Effector memory CD4-positive, alpha-beta T cell (primary cell): ENCODE data around the gene ADAMTSL3.

ENCODE experiments used
- DNase-seq, 3 donors: peaks; one replicate each; pipeline ENCODE4 v3.0.0-alpha.2; 2020
- H3K27ac ChIP-seq: 2 replicates; pipeline ENCODE4 v1.7.0; 2013; ENCODE audit warnings: mild to moderate bottlenecking, low read length, moderate library complexity; ENCODE audit not compliant: insufficient read depth, poor library complexity, severe bottlenecking
- H3K27me3 ChIP-seq: replicated peaks from 2 replicates; pipeline ENCODE4 v1.7.0; 2013; ENCODE audit warnings: mild to moderate bottlenecking, low read length; ENCODE audit not compliant: insufficient read depth, control insufficient read depth, poor library complexity, severe bottlenecking
- H3K36me3 ChIP-seq: 2 replicates; pipeline ENCODE4 v1.7.0; 2013; ENCODE audit warnings: mild to moderate bottlenecking, low read length, moderate library complexity; ENCODE audit not compliant: control insufficient read depth, insufficient read depth
- H3K4me1 ChIP-seq: 2 replicates; pipeline ENCODE4 v1.7.0; 2013; ENCODE audit warnings: low read length, mild to moderate bottlenecking; ENCODE audit not compliant: control insufficient read depth, insufficient read depth, poor library complexity, severe bottlenecking
- H3K4me3 ChIP-seq: 2 replicates; pipeline ENCODE4 v1.7.0; 2013; ENCODE audit warnings: low read length, low read depth, mild to moderate bottlenecking; ENCODE audit not compliant: insufficient read depth, poor library complexity, severe bottlenecking
- H3K9me3 ChIP-seq: 2 replicates; pipeline ENCODE4 v1.7.0; 2013; ENCODE audit warnings: mild to moderate bottlenecking, low read length, moderate library complexity; ENCODE audit not compliant: control insufficient read depth

Gene ADAMTSL3

DNA sequence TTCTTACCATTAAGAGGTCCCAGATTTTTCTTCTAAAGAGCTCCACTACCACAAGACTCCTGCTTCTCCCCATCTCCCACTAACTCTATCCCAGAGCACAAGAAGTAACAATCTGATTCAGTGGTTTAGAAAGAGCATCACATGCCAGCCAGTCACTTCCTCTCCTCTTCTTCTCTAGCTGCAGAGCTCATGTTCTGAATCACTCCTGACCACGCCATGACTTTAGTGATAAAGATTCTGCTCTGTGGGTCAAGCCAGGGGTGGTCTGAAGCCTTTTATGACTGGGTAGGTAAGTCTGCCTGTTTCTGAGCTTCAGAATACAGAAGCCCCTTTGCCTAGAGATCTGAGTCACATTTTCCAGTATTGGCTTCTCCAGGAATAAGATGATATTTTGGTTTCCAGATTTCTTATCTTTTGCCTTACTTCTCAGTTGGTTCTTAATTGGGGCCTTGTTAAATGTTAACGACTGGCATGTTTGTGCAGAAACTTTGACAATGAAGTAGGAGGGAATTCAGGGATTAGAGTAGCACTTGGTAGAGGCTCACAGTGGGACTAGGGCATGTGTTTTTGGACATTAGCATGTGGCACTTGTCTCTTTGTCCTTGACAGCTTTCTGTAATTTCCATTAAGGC lies 27.6 kb upstream of the ADAMTSL3 start:
- Histone ChIP-seq H3K4me3 (no peak overlapping the region), H3K27me3 (no peaks in the 10 kb centered on the region), H3K36me3 (no peaks in the 10 kb centered on the region), H3K27ac (no peak overlapping the region), H3K4me1 (no peaks in the 10 kb centered on the region), H3K9me3 (no peaks in the 10 kb centered on the region)
- DNase-seq = no peak

DNA sequence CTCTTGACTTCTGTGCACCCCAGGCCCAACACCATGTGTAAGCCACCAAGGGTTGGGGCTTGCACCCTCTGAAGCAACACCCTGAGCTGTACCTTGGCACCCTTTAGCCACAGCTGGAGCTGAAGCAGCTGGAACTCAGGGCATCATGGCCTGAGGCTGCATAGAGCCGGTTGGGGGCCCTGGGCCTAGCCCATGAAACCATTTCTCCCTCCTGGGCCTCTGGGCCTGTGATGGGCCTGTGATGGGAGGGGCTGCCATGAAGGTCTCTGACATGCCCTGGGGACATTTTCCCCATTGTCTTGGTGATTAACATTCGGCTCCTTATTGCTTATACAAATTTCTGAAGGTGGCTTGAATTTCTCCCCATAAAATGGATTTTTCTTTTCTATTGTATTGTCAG lies 22.4 kb upstream of the ADAMTSL3 start:
- no peaks in the 10 kb centered on the region for H3K9me3 ChIP-seq
- no peaks in the 10 kb centered on the region for H3K27me3 ChIP-seq
- no peak overlapping the region for H3K4me3 ChIP-seq
- no peaks in the 10 kb centered on the region for H3K4me1 ChIP-seq
- H3K36me3 ChIP-seq = no peaks in the 10 kb centered on the region
- no peak for DNase-seq
- no peak overlapping the region for H3K27ac ChIP-seq

DNA sequence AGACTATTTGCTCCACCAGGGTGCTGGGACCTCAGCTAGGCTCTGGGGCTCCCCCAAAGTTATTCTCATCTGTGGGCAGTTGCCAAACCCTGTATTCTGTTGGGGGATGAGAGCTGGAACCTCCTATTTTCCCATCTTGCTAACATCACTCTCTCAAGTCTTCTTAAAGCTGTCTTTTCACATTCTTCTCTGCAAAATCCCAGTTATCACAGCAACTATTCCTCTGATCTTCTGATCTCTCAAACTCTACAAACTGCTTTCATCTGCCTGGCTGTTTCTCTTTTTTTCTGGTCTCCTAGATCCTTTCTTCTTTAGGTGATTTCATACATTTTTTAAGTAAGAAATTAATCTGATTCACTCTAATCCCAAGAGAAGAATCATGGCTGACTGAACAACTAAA lies 10.7 kb upstream of the ADAMTSL3 start:
- no peaks in the 10 kb centered on the region for H3K4me1 ChIP-seq
- H3K27me3 ChIP-seq = no peaks in the 10 kb centered on the region
- no peak for DNase-seq
- H3K4me3 ChIP-seq = no peak overlapping the region
- no peak overlapping the region for H3K27ac ChIP-seq
- H3K36me3 ChIP-seq = no peaks in the 10 kb centered on the region
- H3K9me3 ChIP-seq = no peaks in the 10 kb centered on the region

DNA sequence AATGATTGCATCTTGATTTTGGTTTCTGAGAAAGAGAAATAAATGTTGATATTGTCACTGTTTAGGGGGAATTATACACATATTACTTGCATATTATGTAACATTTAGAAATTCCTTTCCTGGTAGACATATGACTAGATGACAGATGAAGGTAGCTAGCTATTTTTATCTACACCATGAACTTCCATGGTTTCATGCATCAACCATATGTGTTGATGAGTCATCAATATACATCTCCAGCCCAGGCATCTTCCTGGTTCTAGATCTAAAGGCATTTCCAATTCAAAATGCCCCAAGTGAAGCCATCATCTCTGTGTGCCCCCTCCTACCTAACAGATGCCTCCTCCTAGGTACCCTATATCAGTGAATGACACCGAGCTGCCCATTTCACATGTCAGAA lies 9.5 kb upstream of the ADAMTSL3 start:
- Histone ChIP-seq H3K27ac (no peak overlapping the region), H3K27me3 (no peaks in the 10 kb centered on the region), H3K36me3 (no peaks in the 10 kb centered on the region), H3K4me3 (no peak overlapping the region), H3K4me1 (no peaks in the 10 kb centered on the region), H3K9me3 (no peaks in the 10 kb centered on the region)
- no peak for DNase-seq

DNA sequence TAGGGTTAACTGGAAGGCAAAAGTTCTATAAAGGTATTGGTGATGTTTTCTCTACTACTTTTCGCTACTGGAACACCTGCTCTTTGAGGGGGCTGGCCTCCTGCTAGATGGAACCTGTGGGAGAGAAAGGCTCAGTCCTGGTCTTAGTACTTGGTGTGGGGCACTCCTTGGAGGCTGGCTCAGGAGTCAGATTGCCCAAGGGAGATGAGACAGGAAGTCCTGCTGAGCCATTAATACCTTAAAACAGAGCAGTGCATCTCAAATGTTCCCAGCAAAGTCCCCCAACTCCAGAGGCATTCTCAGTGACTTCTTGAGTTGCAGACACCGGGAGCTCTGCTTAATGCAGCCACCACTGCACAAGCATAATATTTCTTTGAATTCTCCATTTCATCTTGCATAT lies 3.1 kb upstream of the ADAMTSL3 start:
- no peaks in the 10 kb centered on the region for H3K9me3 ChIP-seq
- DNase-seq = no peak
- no peaks in the 10 kb centered on the region for H3K4me1 ChIP-seq
- H3K36me3 ChIP-seq = no peaks in the 10 kb centered on the region
- no peak overlapping the region for H3K27ac ChIP-seq
- peaks cover 7% of the 10 kb centered on the region for H3K27me3 ChIP-seq
- H3K4me3 ChIP-seq = no peak overlapping the region

DNA sequence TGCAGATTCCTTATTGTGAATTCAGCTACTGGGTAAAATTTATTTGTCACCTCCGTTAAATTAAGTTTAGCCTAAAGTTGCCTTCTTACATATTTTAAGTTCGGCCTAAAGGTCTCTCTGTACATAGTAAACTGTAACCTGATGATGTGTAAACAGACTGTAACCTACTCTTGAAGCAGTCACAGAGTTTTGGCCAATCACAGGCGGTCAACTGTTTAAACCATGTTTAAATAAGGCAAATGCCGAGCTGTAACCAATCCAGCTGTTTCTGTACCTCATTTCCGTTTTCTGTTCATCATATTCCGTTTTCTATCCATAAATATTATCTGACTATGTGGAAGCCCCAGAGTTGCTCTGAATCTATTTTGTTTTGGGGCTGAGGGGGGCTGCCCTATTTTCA lies 2.4 kb upstream of the ADAMTSL3 start:
- Histone ChIP-seq H3K9me3 (no peaks in the 10 kb centered on the region), H3K27ac (no peak overlapping the region), H3K36me3 (no peaks in the 10 kb centered on the region), H3K4me3 (no peak overlapping the region), H3K4me1 (no peaks in the 10 kb centered on the region), H3K27me3 (peaks cover 7% of the 10 kb centered on the region)
- no peak for DNase-seq

DNA sequence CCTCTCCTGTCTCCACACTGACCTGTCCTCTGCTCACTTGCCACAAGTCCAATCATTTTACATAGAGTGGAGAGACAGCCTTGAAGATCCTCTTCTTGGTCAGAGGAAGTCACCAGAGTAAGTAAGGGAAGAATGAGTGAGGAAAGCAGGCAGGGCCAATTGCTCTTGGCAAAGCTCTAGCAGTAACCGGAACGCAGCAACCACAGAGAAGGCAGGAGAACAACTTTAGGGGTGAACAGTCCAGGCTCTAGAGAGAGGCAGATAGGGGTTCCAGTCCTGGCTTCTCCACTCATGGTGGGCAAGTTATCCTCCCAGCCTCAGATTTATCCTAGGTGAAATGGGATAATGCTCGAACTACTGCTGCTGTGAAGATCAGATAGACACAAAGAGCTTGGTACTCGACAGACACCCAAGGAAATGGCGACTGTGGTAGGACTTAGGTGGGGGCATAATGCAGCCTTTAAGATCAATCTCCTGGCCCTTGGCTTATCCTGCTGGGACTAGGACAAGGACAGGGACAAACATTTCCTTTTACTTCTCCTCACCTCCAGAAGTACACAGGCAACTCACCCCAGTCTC lies 1.2 kb upstream of the ADAMTSL3 start:
- DNase-seq = no peak
- H3K36me3 ChIP-seq = no peaks in the 10 kb centered on the region
- H3K27me3 ChIP-seq = peaks cover 7% of the 10 kb centered on the region
- no peaks in the 10 kb centered on the region for H3K4me1 ChIP-seq
- no peak overlapping the region for H3K27ac ChIP-seq
- H3K4me3 ChIP-seq = no peak overlapping the region
- no peaks in the 10 kb centered on the region for H3K9me3 ChIP-seq

DNA sequence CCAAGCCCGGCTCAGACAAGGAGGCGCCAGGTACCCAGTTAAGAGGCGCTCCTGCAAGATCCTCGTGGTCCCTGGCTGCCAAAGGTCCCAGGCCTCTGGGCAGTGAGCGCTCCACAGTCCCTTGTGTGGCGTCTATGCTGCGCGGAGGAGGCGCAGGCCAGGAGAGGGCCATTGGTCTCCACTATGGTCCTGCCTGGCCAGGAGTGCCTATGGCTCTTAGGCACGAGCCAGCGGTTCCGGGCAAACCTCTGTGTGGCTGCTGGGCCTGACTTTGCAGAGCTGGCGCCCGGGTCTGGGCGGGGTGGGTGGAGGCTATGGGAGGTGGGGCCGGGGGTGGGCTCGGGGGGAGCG lies 660 bp upstream of the ADAMTSL3 start:
- Histone ChIP-seq H3K4me1 (no peaks in the 10 kb centered on the region), H3K27me3 (peaks cover 7% of the 10 kb centered on the region), H3K27ac (no peak overlapping the region), H3K36me3 (no peaks in the 10 kb centered on the region), H3K9me3 (no peaks in the 10 kb centered on the region), H3K4me3 (no peak overlapping the region)
- no peak for DNase-seq

DNA sequence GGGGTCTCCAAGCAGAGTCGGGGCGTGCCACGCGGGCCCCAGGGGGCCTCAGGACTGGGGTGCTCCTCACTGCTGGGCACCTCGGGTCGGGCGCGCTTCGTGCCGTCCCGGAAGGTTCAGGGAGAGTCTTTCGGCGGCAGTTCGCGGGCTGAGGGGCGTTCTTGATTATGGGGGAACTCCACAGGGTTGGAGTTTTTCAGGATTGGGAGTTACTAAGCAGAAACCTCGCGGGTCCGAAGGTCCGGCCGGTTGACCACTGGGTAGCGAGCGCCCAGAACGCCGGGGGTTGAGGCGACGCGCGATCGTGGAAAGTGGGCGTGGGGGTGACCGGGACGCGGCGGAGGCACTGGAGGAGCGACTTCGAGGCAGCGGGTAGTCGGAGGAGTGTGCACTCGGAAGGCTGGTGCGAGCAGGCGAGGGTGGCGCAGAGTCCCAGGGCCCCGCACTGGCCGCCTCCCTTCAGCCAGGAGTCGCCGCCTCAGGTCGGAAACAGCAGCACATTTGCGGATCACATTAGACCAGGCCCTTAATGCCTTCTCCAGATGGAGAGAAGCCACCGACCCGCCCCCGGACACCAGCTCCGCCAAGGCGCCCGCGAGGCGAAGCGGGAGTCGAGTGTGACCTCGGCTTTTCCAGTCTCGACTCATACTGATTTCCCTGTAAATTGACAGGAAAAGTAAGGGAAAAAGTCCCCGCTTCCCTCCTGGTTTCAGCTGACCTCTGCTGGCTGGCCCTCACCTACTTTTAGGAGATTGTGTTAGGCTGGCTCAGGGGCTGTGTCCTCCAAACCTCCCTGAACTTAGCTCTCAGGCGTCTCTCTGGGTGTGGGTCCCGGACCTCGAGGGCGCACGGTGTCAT lies 685 bp downstream of the ADAMTSL3 start:
- Histone ChIP-seq H3K4me3 (no peak overlapping the region), H3K36me3 (no peaks in the 10 kb centered on the region), H3K4me1 (no peaks in the 10 kb centered on the region), H3K27ac (no peak overlapping the region), H3K9me3 (no peaks in the 10 kb centered on the region), H3K27me3 (peaks cover 7% of the 10 kb centered on the region)
- DNase-seq = no peak

DNA sequence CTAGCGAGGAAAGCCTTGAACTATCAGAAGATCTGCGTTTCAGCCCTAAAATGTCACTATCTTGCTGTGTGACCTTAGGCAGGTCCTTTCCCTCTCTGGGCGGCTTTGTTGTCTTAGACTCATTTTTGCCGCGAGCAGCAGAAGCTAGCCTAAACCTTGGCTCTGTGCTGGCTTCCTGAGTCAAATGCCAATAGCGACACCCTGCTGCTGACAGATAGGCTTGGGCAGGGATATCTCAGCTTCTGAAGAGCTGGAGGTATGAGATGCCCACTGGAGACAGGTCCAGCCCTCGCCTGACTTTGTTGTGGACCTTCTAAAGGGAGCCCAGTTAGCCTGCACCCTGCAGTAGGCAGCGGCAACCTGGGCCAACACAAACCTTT lies 1.3 kb downstream of the ADAMTSL3 start:
- H3K27ac ChIP-seq = no peak overlapping the region
- H3K27me3 ChIP-seq = peaks cover 7% of the 10 kb centered on the region
- no peaks in the 10 kb centered on the region for H3K4me1 ChIP-seq
- DNase-seq = no peak
- no peak overlapping the region for H3K4me3 ChIP-seq
- H3K9me3 ChIP-seq = no peaks in the 10 kb centered on the region
- H3K36me3 ChIP-seq = no peaks in the 10 kb centered on the region
